ENCODE results near the gene NLE1.
A peak's percentile ranks its signal among the peaks of the same experiment; 100 is the strongest.
"Not testable (repeated sequence)": the region's sequence is repeated elsewhere in the genome, so short reads cannot be mapped to it uniquely, and the experiment has no call there.

Gene NLE1
- total RNA-seq: 29.6 to 78.8 reads per million in 2 experiments

DNA sequence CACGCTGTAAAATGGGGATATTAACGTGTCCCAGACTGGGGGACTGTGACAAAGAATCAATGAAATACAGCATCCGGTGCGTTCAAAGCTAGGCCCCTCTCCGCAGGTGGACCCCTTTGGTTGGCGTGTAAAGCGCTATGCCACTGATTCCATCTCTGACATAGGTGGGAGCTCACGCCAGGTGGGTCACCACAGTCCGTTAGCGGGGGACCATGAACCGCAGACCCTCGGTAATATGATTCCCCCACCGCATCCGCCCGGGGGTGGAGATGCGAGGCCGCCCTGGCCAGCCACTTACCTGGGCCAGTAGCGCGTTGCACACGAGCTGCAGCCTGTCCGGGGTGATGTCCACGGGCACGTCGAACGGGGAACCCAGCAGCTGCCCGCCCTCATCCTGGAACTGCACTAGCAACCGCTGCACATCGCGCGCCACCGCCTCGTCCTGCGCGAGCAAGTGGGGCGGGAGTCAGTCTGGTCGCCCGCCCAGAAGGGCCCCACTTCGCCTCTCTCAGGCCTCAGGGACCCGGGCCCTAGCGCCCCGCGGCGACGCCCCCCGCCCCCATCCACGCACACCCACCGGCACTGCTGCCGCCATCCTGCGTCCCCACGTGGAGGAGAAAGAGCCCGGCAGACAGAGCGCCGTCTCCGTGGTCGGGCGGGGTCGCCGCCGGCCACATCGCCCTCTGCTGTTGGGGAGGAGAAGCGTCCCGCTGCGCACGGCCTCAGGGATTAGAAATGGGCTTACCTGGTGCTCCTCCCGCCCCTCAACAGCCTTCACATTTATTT, at the start of gene NLE1:
TSS of gene NLE1 (minus strand) at position 623 of the 786 bp plus-strand sequence. CDS start at position 595, 28 bp downstream.
- DNase-seq (ENCODE audit: low read depth): peak; percentile 80

GRCh38 chr17:35191001-35191695, 49.0 kb upstream of the NLE1 start:
- DNase-seq (ENCODE audit: low read depth): no peak

DNA sequence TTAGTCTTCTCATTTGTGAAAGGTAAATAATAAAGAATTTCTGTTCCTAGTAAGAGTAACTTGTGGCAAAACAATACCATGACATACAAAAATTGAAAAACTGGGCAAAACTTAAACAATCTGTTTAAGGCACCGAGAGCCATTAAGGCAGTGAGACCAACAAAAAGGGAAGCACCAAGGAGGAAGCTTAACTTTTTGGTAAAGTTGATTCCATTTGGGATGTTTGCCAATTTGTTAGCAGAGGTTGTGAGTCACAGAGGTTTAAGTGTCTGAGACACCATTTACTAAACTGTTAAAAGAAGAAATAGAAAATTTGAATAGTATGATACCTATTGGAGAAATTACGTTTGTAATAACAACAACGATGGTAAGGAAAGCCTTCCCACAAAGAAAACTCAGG, 47.2 kb upstream of the NLE1 start:
- DNase-seq (ENCODE audit: low read depth): no peak

DNA sequence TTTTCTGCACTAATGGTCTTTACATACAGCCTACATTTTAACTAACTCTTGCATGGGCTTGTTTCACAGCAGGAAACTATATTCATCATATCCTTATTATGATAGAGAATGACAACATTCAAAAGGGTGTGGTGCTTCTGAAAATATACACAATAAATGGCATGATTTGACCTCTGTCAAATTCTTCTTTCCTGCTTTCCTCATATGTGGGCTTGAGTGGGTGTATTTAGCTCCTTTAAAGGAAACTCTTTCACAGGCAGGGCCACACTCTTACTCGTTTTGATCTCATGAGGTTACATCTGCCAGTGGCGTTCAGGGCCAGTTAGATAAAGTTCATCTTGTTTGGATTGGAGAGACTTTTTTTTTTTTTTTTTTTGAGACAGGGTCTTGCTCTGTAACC, 46.0 kb upstream of the NLE1 start:
- no peak for DNase-seq (ENCODE audit: low read depth)

DNA sequence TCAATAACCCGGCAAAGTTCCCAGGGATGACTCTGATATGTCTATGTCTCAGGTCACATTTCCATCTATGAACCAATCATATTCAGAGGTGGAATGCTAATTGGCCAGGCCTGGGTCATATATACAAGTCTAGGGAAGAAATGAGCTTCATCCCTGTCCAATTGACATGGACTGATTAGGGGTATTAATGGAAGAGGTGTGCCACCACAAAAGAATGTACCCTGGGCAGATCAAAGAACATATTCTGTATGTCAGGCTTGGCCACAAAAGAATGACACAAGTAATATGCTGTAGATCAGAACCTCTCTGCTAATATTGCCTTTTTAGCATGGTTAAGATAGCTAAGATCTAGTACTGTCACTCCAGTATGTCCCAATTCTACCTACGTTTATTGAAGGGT, 45.4 kb upstream of the NLE1 start:
- no peak for DNase-seq (ENCODE audit: low read depth)

DNA sequence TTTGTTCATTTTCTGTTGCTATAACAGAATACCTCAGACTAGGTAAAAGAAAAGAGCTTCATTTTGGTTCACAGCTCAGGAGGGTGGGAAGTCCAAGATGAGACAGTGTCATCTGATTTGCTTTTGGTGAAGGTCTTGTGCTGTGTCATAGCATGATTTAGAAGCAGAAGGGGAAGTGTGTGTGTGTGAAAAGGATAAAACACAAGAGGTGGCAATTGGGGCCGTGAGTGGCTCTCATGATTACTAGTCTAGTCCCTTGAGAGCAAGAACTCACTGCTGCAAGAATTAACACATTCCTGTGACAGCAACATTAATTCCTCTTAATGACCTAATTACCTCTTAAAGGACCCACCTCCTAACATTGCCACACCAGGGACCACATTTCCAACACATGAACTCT, 43.7 kb upstream of the NLE1 start:
- DNase-seq (ENCODE audit: low read depth): no peak

- DNase-seq (ENCODE audit: low read depth): no peak
Observed at GRCh38 chr17:35184274-35184673, 42.2 kb upstream of the NLE1 start.

DNA sequence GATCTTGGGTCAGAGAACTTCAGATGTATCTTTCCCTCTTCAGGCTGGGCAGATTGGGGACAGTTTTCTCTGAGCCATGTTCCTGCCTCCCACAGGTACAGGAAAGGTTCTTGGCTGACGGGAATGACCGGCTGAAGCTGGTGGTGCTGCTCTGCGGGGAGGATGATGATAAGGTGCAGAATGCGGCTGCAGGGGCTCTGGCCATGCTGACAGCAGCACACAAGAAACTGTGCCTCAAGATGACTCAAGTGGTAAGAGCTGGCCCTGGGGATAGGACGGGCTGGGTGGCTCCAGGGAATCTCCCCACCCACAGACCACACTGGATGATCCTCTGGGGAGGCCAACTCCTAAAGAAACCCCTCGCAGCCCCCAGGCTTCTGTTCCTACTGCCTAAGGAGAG, 41.2 kb upstream of the NLE1 start:
- DNase-seq (ENCODE audit: low read depth): no peak

DNA sequence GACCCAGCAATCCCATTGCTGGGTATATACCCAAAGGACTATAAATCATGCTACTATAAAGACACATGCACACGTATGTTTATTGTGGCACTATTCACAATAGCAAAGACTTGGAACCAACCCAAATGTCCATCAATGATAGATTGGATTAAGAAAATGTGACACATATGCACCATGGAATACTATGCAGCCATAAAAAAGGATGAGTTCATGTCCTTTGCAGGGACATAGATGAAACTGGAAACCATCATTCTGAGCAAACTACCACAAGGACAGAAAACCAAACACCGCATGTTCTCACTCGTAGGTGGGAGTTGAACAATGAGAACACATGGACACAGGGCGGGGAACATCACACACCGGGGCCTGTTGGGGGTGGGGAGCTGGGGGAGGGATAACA, 37.3 kb upstream of the NLE1 start:
- not testable (repeated sequence) for DNase-seq (ENCODE audit: low read depth)

- no peak for DNase-seq (ENCODE audit: low read depth)
Observed at GRCh38 chr17:35176897-35177296, 34.8 kb upstream of the NLE1 start.

DNA sequence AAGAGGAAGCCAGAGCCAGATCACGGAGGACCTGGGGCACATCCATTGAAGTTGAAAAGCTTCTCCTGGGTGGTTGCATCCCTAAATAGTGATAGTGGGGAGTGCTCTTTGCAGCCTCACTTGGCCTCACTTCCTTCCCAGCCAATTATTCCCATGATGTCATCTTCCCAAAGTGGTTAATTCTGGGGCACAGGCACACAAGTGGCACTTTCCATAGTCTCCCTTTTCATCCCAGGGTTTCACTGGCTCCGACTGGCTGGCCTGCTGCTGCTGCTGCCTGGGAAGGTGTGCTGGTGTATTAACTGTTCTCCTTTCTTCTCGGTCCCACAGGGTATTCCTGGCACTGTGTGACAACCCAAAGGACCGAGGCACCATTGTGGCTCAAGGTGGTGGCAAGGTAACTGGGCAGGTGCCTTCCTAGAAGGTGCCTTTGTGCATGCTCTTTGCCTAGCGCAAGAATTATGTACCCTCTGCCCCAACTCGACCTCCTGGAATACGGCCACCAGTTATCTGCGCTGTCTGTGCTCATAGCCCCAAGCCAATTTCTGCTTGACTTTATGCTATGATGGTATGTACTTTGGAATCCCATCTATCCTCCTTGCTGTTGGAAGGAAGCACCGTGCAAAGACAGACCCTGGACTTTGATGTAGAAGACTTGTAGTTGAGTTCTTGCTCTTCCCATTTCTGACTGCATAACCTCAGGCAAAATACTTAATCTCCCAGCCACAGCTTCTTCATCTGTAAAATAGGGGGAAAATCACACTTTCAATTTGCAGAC, 33.7 kb upstream of the NLE1 start:
- no peak for DNase-seq (ENCODE audit: low read depth)

GRCh38 chr17:35174835-35175334, 32.8 kb upstream of the NLE1 start:
- no peak for DNase-seq (ENCODE audit: low read depth)

- not testable (repeated sequence) for DNase-seq (ENCODE audit: low read depth)
Observed at GRCh38 chr17:35172321-35172720, 30.2 kb upstream of the NLE1 start.

DNA sequence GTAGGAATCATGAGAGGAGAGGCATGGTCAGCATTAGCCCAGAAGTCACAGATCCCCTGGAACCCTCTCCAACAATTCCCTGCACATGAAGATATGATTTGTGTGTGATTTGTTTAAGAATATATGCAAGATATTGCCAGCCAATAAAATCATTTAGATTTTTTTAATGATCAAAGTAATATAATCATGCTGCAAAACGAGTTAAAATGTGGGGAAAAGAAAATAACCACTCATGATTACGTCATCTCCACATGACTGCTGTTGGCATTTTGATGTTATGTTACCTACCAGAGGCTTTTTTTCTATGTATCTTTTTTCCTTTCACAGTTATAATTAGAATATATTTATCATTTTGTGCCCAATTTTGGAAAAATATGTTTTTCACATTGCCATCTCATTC, 29.7 kb upstream of the NLE1 start:
- DNase-seq (ENCODE audit: low read depth): no peak

GRCh38 chr17:35170968-35171771, 29.1 kb upstream of the NLE1 start:
- DNase-seq (ENCODE audit: low read depth): no peak

DNA sequence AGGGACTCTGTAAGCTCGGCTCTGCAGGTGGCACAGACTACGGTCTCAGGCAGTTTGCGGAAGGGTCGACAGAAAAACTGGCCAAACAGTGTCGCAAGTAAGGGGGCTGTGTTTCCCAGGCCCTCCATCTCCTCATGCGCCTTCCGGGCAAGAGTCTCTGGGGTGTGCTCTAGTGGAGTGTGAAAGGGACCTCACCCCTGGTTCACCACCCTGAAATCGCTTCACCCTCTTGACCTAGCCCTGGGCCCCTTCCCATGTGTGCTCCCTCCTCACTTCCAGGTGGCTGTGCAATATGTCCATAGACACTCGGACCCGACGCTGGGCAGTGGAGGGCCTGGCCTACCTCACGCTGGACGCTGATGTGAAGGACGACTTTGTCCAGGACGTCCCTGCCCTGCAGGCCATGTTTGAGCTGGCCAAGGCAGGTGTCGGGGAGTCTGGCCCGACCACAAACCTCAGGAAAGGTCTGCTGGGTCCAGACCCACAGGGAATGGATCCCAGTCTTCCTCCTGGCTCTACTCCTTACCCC, 27.8 kb upstream of the NLE1 start:
- DNase-seq (ENCODE audit: low read depth): no peak

DNA sequence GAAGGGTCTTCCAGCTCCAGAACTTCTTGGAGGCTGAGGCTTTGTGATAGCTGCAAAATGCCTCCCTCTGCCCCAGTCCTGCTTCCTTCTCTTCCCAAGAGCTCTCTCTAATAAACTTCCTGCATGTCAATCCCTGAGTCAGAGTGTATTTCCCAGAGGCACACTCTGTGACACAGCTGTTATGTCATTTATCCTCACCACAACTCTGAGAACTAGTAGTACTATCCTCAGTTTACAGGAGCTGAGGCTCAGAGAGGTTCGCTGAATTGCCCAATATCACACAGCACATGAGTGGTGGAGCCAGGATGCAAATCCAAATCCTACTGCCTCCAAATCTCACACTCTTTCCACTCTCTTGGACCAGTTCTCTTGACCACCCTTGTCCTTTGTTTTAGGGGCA, 25.6 kb upstream of the NLE1 start:
- no peak for DNase-seq (ENCODE audit: low read depth)

GRCh38 chr17:35167046-35167445, 24.9 kb upstream of the NLE1 start:
- DNase-seq (ENCODE audit: low read depth): no peak

GRCh38 chr17:35166526-35166925, 24.4 kb upstream of the NLE1 start:
- DNase-seq (ENCODE audit: low read depth): no peak

DNA sequence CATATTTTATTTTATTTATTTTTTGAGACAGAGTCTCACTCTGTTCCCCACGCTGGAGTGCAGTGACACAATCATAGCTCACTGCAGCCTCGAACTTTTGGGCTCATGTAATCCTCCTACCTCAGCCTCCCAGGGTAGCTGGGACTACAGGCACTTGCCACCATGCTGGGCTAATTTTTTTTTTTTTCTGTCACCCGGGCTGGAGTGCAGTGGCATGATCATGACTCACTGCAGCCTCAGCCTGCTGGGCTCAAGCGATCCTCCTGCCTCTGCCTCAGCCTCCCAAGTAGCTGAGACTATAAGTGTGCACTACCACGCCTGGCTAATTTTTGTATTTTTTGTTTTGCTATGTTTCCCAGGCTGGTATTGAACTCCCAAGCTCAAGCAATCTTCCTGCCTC, 22.6 kb upstream of the NLE1 start:
- no peak for DNase-seq (ENCODE audit: low read depth)

DNA sequence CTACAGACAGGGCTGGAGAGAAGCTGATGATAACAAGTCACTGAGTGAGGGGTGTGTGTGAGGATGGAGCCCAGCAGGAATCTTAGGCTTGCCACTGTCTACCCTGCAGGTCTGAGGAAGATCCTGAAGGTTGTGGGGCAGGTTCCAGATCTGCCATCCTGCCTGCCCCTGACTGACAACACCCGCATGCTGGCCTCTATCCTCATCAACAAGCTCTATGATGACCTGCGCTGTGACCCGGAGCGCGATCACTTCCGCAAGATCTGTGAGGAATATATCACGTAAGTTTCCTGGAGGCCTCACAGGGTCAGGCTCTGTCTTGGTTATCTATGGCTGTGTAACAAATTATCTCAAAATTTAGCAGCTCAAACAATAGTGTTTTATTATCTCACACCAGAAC, 21.8 kb upstream of the NLE1 start:
- no peak for DNase-seq (ENCODE audit: low read depth)

Data from T follicular helper cell (primary cell).